Rectal smooth muscle tissue (tissue), 1 donor: ENCODE results near the gene PLK2.

Source experiments
- H3K27ac ChIP-seq: one replicate; pipeline ENCODE4 v1.7.0; 2013; ENCODE audit warnings: low read depth, low read length, inconsistent platforms
- H3K27me3 ChIP-seq: one replicate; pipeline ENCODE4 v1.7.0; 2013; ENCODE audit warnings: low read length; ENCODE audit not compliant: control insufficient read depth, insufficient read depth
- H3K36me3 ChIP-seq: one replicate; pipeline ENCODE4 v1.7.0; 2013; ENCODE audit warnings: low read length; ENCODE audit not compliant: control insufficient read depth, insufficient read depth
- H3K4me1 ChIP-seq: one replicate; pipeline ENCODE4 v1.7.0; 2013; ENCODE audit warnings: low read length; ENCODE audit not compliant: control insufficient read depth, insufficient read depth
- H3K4me3 ChIP-seq: one replicate; pipeline ENCODE4 v1.7.0; 2013; ENCODE audit warnings: low read length
- H3K9ac ChIP-seq: one replicate; pipeline ENCODE4 v1.7.0; 2013; ENCODE audit warnings: low read length

The PLK2 gene

DNA sequence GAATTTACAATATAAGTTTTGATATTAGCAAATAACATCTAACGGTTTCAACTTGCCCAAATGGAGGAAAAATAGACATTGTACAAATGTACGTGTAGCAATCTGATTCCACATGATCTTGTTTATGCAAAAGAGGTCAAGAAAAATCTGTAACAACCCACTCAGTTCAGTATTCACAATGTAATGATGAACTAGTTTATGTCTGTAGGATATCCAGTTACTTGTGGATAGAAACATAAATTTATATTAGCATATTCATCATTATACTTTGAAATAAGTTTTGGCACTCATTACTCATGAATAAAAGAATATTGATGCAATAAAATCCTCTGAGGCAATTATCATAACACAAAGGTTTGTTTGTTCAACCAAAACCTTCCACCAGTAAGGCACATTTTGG is 28.1 kb downstream of the PLK2 start:
- H3K9ac ChIP-seq, result no peak overlapping the region
- H3K36me3 ChIP-seq, result no peaks in the 10 kb centered on the region
- H3K27ac ChIP-seq, result no peak overlapping the region
- no peak overlapping the region for H3K4me3 ChIP-seq
- no peaks in the 10 kb centered on the region for H3K4me1 ChIP-seq
- no peaks in the 10 kb centered on the region for H3K27me3 ChIP-seq

DNA sequence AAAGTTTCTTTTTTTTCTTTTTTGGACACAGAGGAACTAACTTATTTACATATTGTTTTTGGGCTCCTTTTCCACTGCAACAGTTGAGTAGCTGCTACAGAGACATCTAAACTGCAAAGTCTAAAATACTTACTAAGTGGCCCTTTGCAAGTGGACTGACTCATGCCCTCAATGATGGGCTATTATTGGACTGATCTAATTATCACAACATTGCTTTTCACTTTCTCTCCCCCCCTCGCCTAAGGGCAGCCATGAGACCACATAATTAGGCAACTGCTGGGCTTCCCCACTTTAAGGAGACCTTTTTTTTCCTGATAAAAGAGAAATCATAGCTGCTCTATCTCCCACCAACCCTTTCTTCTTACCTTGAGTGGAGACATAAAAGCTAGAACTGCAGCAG is 47.0 kb downstream of the PLK2 start:
- Histone ChIP-seq H3K4me1 (no peaks in the 10 kb centered on the region), H3K36me3 (no peaks in the 10 kb centered on the region), H3K27me3 (no peaks in the 10 kb centered on the region), H3K27ac (no peak overlapping the region), H3K9ac (no peak overlapping the region), H3K4me3 (no peak overlapping the region)

DNA sequence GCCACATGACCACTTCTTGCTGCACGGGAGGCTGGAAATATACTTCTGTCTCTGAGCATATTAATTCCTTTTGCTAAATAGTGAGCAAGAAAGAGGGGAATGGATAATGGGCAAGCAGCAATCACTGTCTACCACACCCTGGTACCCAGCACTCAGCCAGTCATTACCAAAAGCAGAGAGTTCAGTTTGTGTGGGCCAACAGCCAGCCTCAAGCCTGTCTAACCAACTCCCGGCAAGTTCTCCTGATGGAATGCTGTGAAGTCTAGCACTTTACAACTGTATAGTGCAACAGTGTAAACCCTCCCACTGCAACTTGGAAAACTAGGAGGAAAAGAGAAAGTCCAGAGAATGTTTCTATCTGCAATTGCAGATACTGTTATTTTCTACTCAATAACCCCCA is 47.8 kb downstream of the PLK2 start:
- no peaks in the 10 kb centered on the region for H3K36me3 ChIP-seq
- no peak overlapping the region for H3K27ac ChIP-seq

DNA sequence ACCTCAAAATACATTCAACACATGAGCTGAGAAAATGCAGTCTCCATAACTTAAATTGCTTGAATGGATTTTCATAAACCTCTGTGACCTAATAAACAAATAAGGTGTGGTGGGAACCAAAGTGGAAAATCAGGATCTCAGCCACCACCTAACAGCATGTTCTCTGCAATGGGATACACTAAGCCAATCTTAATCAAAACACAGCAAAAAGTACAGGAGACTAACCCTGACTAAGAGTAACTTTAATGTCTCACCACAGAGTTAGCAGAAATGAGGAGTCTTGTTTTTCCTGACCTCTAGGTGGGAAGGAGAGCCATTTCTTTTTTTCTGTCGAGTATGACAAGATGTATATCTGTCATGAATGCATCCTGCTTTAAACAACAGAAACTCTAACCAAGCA is 48.5 kb downstream of the PLK2 start:
- no peaks in the 10 kb centered on the region for H3K36me3 ChIP-seq
- no peaks in the 10 kb centered on the region for H3K27me3 ChIP-seq
- H3K27ac ChIP-seq, result no peak overlapping the region
- no peak overlapping the region for H3K9ac ChIP-seq
- H3K4me3 ChIP-seq, result no peak overlapping the region
- no peaks in the 10 kb centered on the region for H3K4me1 ChIP-seq

More for the DNA sequence above, 47.8 kb downstream of the PLK2 start:
- Histone ChIP-seq H3K4me1 (no peaks in the 10 kb centered on the region), H3K4me3 (no peak overlapping the region), H3K9ac (no peak overlapping the region), H3K27me3 (no peaks in the 10 kb centered on the region)

DNA sequence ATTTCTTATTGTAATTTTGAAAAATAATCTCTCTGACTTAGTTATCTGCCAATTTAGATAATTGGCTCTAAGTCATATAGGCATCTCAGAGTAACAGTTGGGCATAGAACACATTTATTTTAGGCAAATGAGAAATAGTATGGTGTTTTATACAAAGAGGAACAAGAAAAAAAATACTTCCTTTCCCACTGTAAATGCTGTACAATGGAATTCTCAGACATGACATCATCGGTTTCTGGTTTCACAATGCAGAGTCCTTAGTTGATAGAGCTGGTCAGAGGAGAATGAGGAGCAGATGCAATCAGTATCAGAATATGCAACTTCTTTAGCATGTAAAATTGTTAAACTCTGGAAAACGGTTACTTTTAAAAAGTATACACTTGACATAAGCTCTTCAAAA is 49.4 kb downstream of the PLK2 start:
- Histone ChIP-seq H3K4me1 (no peaks in the 10 kb centered on the region), H3K9ac (no peak overlapping the region), H3K27ac (no peak overlapping the region), H3K27me3 (no peaks in the 10 kb centered on the region), H3K36me3 (no peaks in the 10 kb centered on the region), H3K4me3 (no peak overlapping the region)

GRCh38 chr5:58407042-58407719 is 52.7 kb downstream of the PLK2 start:
- no peak overlapping the region for H3K4me3 ChIP-seq
- H3K27ac ChIP-seq, result no peak overlapping the region
- H3K4me1 ChIP-seq, result no peaks in the 10 kb centered on the region
- H3K9ac ChIP-seq, result no peak overlapping the region
- no peaks in the 10 kb centered on the region for H3K36me3 ChIP-seq
- H3K27me3 ChIP-seq, result no peaks in the 10 kb centered on the region

DNA sequence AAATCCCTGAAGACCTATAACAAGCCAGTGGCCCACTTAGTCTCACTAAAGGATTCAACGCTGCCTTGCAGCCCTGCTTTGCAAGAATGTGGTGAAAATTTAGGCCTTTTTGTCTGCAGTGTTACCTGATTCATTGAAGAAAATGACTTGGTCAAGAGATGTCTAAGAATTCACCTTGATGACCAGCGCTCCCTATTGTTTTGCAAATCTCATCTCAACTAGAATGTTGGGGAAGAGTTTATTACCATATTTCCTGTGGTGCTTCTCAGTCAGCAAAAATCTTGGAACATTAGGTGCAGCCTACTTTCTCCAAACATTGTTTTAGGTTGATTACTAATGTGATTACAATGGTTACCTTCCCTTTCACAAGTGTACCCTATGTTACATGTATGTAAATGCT is 53.5 kb downstream of the PLK2 start:
- no peak overlapping the region for H3K4me3 ChIP-seq
- no peak overlapping the region for H3K27ac ChIP-seq

DNA sequence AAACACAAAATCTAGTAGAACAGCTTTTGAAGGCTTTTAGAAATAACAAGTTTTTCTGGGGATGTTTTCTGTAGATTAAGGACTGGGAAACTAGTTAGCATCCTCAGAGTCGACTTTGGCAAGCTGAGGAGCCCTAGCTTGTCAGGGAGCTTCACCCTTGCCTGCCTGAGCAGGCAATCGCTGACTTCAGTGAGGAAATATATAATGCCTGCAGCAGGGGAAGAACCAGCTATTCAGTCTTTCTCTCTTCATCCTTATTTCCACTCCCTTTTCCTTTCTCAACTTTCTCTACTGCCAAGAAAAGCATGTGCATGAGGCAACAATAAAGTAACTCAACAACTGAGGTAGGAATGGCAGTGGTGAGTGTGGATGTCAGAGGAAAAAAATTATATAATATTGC is 54.7 kb downstream of the PLK2 start:
- no peaks in the 10 kb centered on the region for H3K4me1 ChIP-seq
- no peak overlapping the region for H3K4me3 ChIP-seq
- no peaks in the 10 kb centered on the region for H3K27me3 ChIP-seq
- H3K27ac ChIP-seq, result no peak overlapping the region
- H3K36me3 ChIP-seq, result no peaks in the 10 kb centered on the region
- H3K9ac ChIP-seq, result no peak overlapping the region

More for the DNA sequence above, 53.5 kb downstream of the PLK2 start:
- H3K4me1 ChIP-seq, result no peaks in the 10 kb centered on the region
- no peaks in the 10 kb centered on the region for H3K36me3 ChIP-seq
- no peaks in the 10 kb centered on the region for H3K27me3 ChIP-seq
- no peak overlapping the region for H3K9ac ChIP-seq

GRCh38 chr5:58404734-58405133 is 55.2 kb downstream of the PLK2 start:
- no peak overlapping the region for H3K9ac ChIP-seq
- H3K4me1 ChIP-seq, result no peaks in the 10 kb centered on the region
- no peaks in the 10 kb centered on the region for H3K27me3 ChIP-seq
- no peak overlapping the region for H3K27ac ChIP-seq
- H3K36me3 ChIP-seq, result no peaks in the 10 kb centered on the region
- H3K4me3 ChIP-seq, result no peak overlapping the region
